HEK293 (cell line): Measurements from ENCODE around the gene TOMT.

Experiments used
- BCL11A ChIP-seq: fragments of 450-650 bp; formaldehyde crosslinking; IDR thresholded peaks from 2 replicates; pipeline ENCODE4 v1.5.1; 2016; ENCODE audit warnings: low read depth, missing biosample characterization, missing genetic modification characterization
- GLI4 ChIP-seq: fragments of 450-650 bp; formaldehyde crosslinking; IDR thresholded peaks from 2 replicates; pipeline ENCODE4 v1.5.1; 2016; ENCODE audit warnings: missing biosample characterization, missing genetic modification characterization
- GLIS1 ChIP-seq: fragments of 450-650 bp; formaldehyde crosslinking; IDR thresholded peaks from 2 replicates; pipeline ENCODE4 v1.5.1; 2016; ENCODE audit warnings: missing biosample characterization, missing genetic modification characterization
- SALL2 ChIP-seq: fragments of 450-650 bp; formaldehyde crosslinking; IDR thresholded peaks from 2 replicates; pipeline ENCODE4 v1.5.0; 2017; ENCODE audit warnings: missing biosample characterization, mild to moderate bottlenecking, missing genetic modification characterization, borderline replicate concordance
- SCRT1 ChIP-seq: fragments of 450-650 bp; formaldehyde crosslinking; IDR thresholded peaks from 2 replicates; pipeline ENCODE4 v1.5.1; 2016; ENCODE audit warnings: missing biosample characterization, missing genetic modification characterization, borderline replicate concordance
- SP7 ChIP-seq: fragments of 450-650 bp; formaldehyde crosslinking; IDR thresholded peaks from 2 replicates; pipeline ENCODE4 v1.5.1; 2016; ENCODE audit warnings: missing biosample characterization, missing genetic modification characterization
- TSHZ1 ChIP-seq: fragments of 450-650 bp; formaldehyde crosslinking; IDR thresholded peaks from 2 replicates; pipeline ENCODE4 v1.5.1; 2016; ENCODE audit warnings: missing biosample characterization, missing genetic modification characterization, borderline replicate concordance
- WT1 ChIP-seq: fragments of 450-650 bp; formaldehyde crosslinking; IDR thresholded peaks from 2 replicates; pipeline ENCODE4 v1.5.1; 2016; ENCODE audit warnings: missing biosample characterization, missing genetic modification characterization
- ZBTB44 ChIP-seq: fragments of 450-650 bp; IDR thresholded peaks from 2 replicates; pipeline ENCODE4 v1.5.1; 2018; ENCODE audit warnings: missing biosample characterization, mild to moderate bottlenecking, missing genetic modification characterization
- ZBTB6 ChIP-seq: fragments of 450-650 bp; formaldehyde crosslinking; IDR thresholded peaks from 2 replicates; pipeline ENCODE4 v1.5.1; 2017; ENCODE audit warnings: missing biosample characterization, missing genetic modification characterization
- ZNF114 ChIP-seq: fragments of 450-650 bp; formaldehyde crosslinking; IDR thresholded peaks from 2 replicates; pipeline ENCODE4 v1.5.0; 2017; ENCODE audit warnings: missing biosample characterization, missing genetic modification characterization
- ZNF133 ChIP-seq: fragments of 450-650 bp; formaldehyde crosslinking; IDR thresholded peaks from 2 replicates; pipeline ENCODE4 v1.5.1; 2016; ENCODE audit warnings: missing biosample characterization, missing genetic modification characterization
- ZNF157 ChIP-seq: fragments of 450-650 bp; formaldehyde crosslinking; IDR thresholded peaks from 2 replicates; pipeline ENCODE4 v1.5.1; 2016; ENCODE audit warnings: missing biosample characterization, missing genetic modification characterization
- ZNF221 ChIP-seq: fragments of 450-650 bp; formaldehyde crosslinking; IDR thresholded peaks from 2 replicates; pipeline ENCODE4 v1.5.1; 2017; ENCODE audit warnings: missing biosample characterization, missing genetic modification characterization, borderline replicate concordance
- ZNF274 ChIP-seq, 2 experiments: fragments of 200-500 bp in 1 of 2; fragments of 450-650 bp in 1 of 2; sonication (Bioruptor generic) in 1 of 2; formaldehyde crosslinking in 1 of 2; IDR thresholded peaks; 2 replicates each; pipeline versions ENCODE4 v1.5.1 to v1.6.1; 2014 to 2016; ENCODE audit warnings: borderline replicate concordance in 1 of 2, inconsistent platforms in 1 of 2, low read length in 1 of 2, missing biosample characterization in 1 of 2, missing genetic modification characterization in 1 of 2
- ZNF280D ChIP-seq: fragments of 450-650 bp; formaldehyde crosslinking; IDR thresholded peaks from 2 replicates; pipeline ENCODE4 v1.5.1; 2016; ENCODE audit warnings: missing biosample characterization, missing genetic modification characterization
- ZNF335 ChIP-seq: fragments of 450-650 bp; formaldehyde crosslinking; conservative IDR thresholded peaks from 2 replicates; pipeline ENCODE4 v1.5.1; 2016; ENCODE audit warnings: missing biosample characterization, missing genetic modification characterization
- ZNF394 ChIP-seq: fragments of 450-650 bp; formaldehyde crosslinking; IDR thresholded peaks from 2 replicates; pipeline ENCODE4 v1.5.1; 2016; ENCODE audit warnings: missing biosample characterization, missing genetic modification characterization, mild to moderate bottlenecking, moderate library complexity, borderline replicate concordance
- ZNF513 ChIP-seq: fragments of 450-650 bp; IDR thresholded peaks from 2 replicates; pipeline ENCODE4 v1.5.1; 2018; ENCODE audit warnings: missing biosample characterization, missing genetic modification characterization
- ZNF530 ChIP-seq: fragments of 450-650 bp; formaldehyde crosslinking; IDR thresholded peaks from 2 replicates; pipeline ENCODE4 v1.5.1; 2016; ENCODE audit warnings: low read depth, missing biosample characterization, missing genetic modification characterization
- ZNF560 ChIP-seq: fragments of 450-650 bp; formaldehyde crosslinking; IDR thresholded peaks from 2 replicates; pipeline ENCODE4 v1.5.1; 2017; ENCODE audit warnings: missing biosample characterization, missing genetic modification characterization, borderline replicate concordance
- ZNF664 ChIP-seq: fragments of 450-650 bp; formaldehyde crosslinking; IDR thresholded peaks from 2 replicates; pipeline ENCODE4 v1.5.1; 2016; ENCODE audit warnings: missing biosample characterization, missing genetic modification characterization
- ZNF692 ChIP-seq: fragments of 450-650 bp; formaldehyde crosslinking; IDR thresholded peaks from 2 replicates; pipeline ENCODE4 v1.5.1; 2016; ENCODE audit warnings: missing biosample characterization, missing genetic modification characterization
- ZSCAN4 ChIP-seq: fragments of 450-650 bp; formaldehyde crosslinking; IDR thresholded peaks from 2 replicates; pipeline ENCODE4 v1.5.1; 2017; ENCODE audit warnings: missing biosample characterization, missing genetic modification characterization

The TOMT gene

GRCh38 chr11:72080326-72081183 lies 25.2 kb upstream of the TOMT start, which contains the start of the genes LRRC51 and NUMA1 (continued):
- TF ChIP-seq ZSCAN4 (tag by site-specific recombination): no peak
- no peak for TF ChIP-seq ZBTB6 (tag by site-specific recombination)
- TF ChIP-seq SCRT1 (tag by site-specific recombination): no peak
- TF ChIP-seq ZNF664: no peak
- TF ChIP-seq GLI4 (tag by site-specific recombination): no peak
- no peak for TF ChIP-seq ZBTB44 (tag by site-specific recombination)
- TF ChIP-seq ZNF221: no peak
- TF ChIP-seq ZNF513 (tag by site-specific recombination): no peak
- TF ChIP-seq ZNF530 (tag by site-specific recombination): no peak
- TF ChIP-seq TSHZ1 (tag by site-specific recombination): no peak
- TF ChIP-seq SP7 (tag by site-specific recombination): peak; percentile 23; the same call in 1 of the 2 replicates
- peak; percentile 32; the same call in 1 of the 2 replicates for TF ChIP-seq GLIS1 (tag by site-specific recombination)
- TF ChIP-seq ZNF280D (tag by site-specific recombination): no peak
- peak; percentile 78 for TF ChIP-seq ZNF335 (tag by site-specific recombination)
- no peak for TF ChIP-seq ZNF133
- TF ChIP-seq ZNF692: peak; percentile 69; the same call in 1 of the 2 replicates
- no peak for TF ChIP-seq SALL2
- TF ChIP-seq ZNF560 (tag by site-specific recombination): no peak
- no peak for TF ChIP-seq ZNF157
- TF ChIP-seq ZNF274 (IDR thresholded peaks at IDR 0.05; ENCODE audit: low read length): no peak
- no peak for TF ChIP-seq ZNF274 (tag by site-specific recombination; IDR thresholded peaks at IDR 0.05; ENCODE audit: borderline replicate concordance)
- TF ChIP-seq ZNF394 (tag by site-specific recombination): no peak
- no peak for TF ChIP-seq ZNF114 (tag by site-specific recombination)
- TF ChIP-seq WT1 (tag by site-specific recombination): no peak
- TF ChIP-seq BCL11A: no peak
